Neural progenitor cell (in vitro differentiated cells): ENCODE results near the gene RAI14. TPM values are rescaled to one million over a fixed set of nuclear protein-coding genes. Genes with fewer than 3 reads are reported as not detected.

ENCODE experiments used
- DNase-seq: peaks from one replicate; pipeline ENCODE4 v3.0.0-alpha.2; 2016; ENCODE audit warnings: low spot score
- H2AFZ ChIP-seq: fragments of 200-600 bp; sonication (generic); replicated peaks from 2 replicates; pipeline ENCODE4 v1.6.1; 2016; ENCODE audit warnings: antibody characterized with exemption
- H3F3A ChIP-seq: fragments of 200-600 bp; sonication (generic); 2 replicates; pipeline ENCODE4 v1.6.1; 2016; ENCODE audit warnings: antibody characterized with exemption, low read depth
- H3K27ac ChIP-seq: fragments of 200-600 bp; sonication (generic); 2 replicates; pipeline ENCODE4 v1.5.1; 2016; ENCODE audit warnings: mild to moderate bottlenecking
- H3K27me3 ChIP-seq: fragments of 200-600 bp; sonication (generic); 2 replicates; pipeline ENCODE4 v1.6.1; 2016; ENCODE audit warnings: mild to moderate bottlenecking, moderate library complexity
- H3K36me3 ChIP-seq: fragments of 200-600 bp; sonication (generic); 2 replicates; pipeline ENCODE4 v1.5.1; 2016
- H3K4me1 ChIP-seq: fragments of 200-600 bp; sonication (generic); 2 replicates; pipeline ENCODE4 v1.6.1; 2016; ENCODE audit warnings: mixed run types
- H3K4me2 ChIP-seq: fragments of 200-600 bp; sonication (generic); 2 replicates; pipeline ENCODE4 v1.6.1; 2016
- H3K4me3 ChIP-seq: fragments of 200-600 bp; sonication (generic); 2 replicates; pipeline ENCODE4 v1.5.1; 2016
- H3K79me2 ChIP-seq: fragments of 200-600 bp; sonication (generic); 2 replicates; pipeline ENCODE4 v1.6.1; 2016; ENCODE audit warnings: low read depth
- H3K9ac ChIP-seq: fragments of 200-600 bp; sonication (generic); 2 replicates; pipeline ENCODE4 v1.6.1; 2016
- H3K9me3 ChIP-seq: fragments of 200-600 bp; sonication (generic); 2 replicates; pipeline ENCODE4 v1.5.1; 2016; ENCODE audit warnings: low read depth
- H4K20me1 ChIP-seq: fragments of 200-600 bp; sonication (generic); 2 replicates; pipeline ENCODE4 v1.6.1; 2016; ENCODE audit warnings: low read depth
- H3K27ac Mint-ChIP-seq: 3 replicates; pipeline ENCODE4 v1.8.0; 2021; ENCODE audit warnings: mixed read lengths
- H3K27me3 Mint-ChIP-seq: 2 replicates; pipeline ENCODE4 v1.8.0; 2022; ENCODE audit warnings: low read depth, mild to moderate bottlenecking, inconsistent platforms, moderate library complexity, mixed read lengths; ENCODE audit not compliant: insufficient read depth
- H3K36me3 Mint-ChIP-seq: 3 replicates; pipeline ENCODE4 v1.8.0; 2021; ENCODE audit warnings: mixed read lengths
- H3K4me1 Mint-ChIP-seq: 3 replicates; pipeline ENCODE4 v1.8.0; 2021; ENCODE audit warnings: mixed read lengths
- H3K4me3 Mint-ChIP-seq: 3 replicates; pipeline ENCODE4 v1.8.0; 2021; ENCODE audit warnings: mild to moderate bottlenecking, moderate library complexity, mixed read lengths
- H3K9me3 Mint-ChIP-seq: 3 replicates; pipeline ENCODE4 v1.8.0; 2020; ENCODE audit warnings: mixed read lengths
- CTCF ChIP-seq: fragments of 200-600 bp; sonication (generic); IDR thresholded peaks from 2 replicates; pipeline ENCODE4 v1.5.1; 2017; ENCODE audit warnings: antibody characterized with exemption, mild to moderate bottlenecking
- EZH2 ChIP-seq: fragments of 200-600 bp; sonication (generic); IDR thresholded peaks from 2 replicates; pipeline ENCODE4 v1.6.1; 2017; ENCODE audit warnings: antibody characterized with exemption, mild to moderate bottlenecking, moderate library complexity
- EZH2phosphoT487 ChIP-seq: fragments of 200-600 bp; sonication (generic); IDR thresholded peaks from 2 replicates; pipeline ENCODE4 v1.6.1; 2017; ENCODE audit warnings: antibody characterized with exemption
- total RNA-seq: library from RNA; depleted of rRNA; stranded (reverse); fragments of >200 nt; gene quantifications from 2 replicates; pipeline ENCODE4 v1.2.3, GENCODE V29; 2015; ENCODE audit warnings: low replicate concordance

The RAI14 gene
- total RNA-seq, 1 donor from 2014 or later, result 54.6 TPM

DNA sequence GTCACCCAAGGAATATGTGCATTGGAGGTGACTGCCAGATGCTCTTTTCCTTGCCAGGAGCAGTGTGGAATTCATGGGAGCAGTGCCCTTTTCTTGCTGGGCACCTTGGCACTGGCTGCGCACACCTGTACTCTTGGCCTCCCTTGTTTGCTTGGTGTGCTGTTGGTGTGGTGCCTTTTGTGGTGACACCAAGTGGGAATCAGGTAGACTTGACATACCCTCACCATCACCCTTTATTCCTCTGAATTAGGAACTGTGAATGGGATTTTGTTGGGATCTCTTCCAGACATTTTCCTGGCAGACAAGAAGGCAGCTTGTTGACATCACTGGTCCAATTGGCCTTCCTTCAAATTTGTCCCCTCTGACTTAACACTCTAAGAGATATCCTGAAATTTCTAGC, 82.3 kb downstream of the RAI14 start:
- peaks cover 3% of the 10 kb centered on the region for H3K4me1 Mint-ChIP-seq
- no peak overlapping the region for H3K27ac Mint-ChIP-seq
- Histone ChIP-seq H2AFZ (no peak overlapping the region), H3K79me2 (peaks cover 69% of the 10 kb centered on the region), H3F3A (no peaks in the 10 kb centered on the region), H3K36me3 (no peaks in the 10 kb centered on the region), H3K27me3 (no peaks in the 10 kb centered on the region), H3K9ac (no peak overlapping the region), H3K4me2 (no peak overlapping the region), H3K27ac (no peak overlapping the region), H3K9me3 (no peaks in the 10 kb centered on the region), H3K4me3 (no peak overlapping the region), H4K20me1 (no peaks in the 10 kb centered on the region), H3K4me1 (peaks cover 6% of the 10 kb centered on the region)
- H3K9me3 Mint-ChIP-seq, result peaks cover 5% of the 10 kb centered on the region
- no peak for DNase-seq
- H3K27me3 Mint-ChIP-seq, result peaks cover 2% of the 10 kb centered on the region
- TF ChIP-seq EZH2 (no peak), EZH2phosphoT487 (no peak), CTCF (no peak)
- H3K4me3 Mint-ChIP-seq, result no peak overlapping the region
- H3K36me3 Mint-ChIP-seq, result peaks cover 21% of the 10 kb centered on the region

DNA sequence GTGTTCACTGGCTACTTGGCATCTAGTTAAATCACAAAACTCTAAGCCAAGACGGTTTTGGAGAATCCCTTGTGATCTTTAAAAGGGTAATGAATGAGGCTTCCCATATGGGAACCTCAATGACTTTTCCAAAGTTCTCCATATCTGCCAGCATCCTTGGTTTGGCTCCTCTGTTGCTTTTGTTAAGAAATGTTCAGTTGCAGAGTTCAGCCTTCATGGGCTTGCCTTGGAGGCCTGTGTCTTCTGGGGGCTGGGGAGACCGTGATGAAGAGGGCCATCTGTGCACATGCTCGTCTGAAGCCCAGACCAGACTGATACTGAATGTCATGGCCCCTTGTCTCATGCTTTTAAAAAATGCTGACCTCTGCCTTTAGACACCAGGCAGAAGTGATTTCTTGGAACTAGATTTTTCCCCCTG, 84.3 kb downstream of the RAI14 start:
- Mint-ChIP-seq H3K4me3 (no peak overlapping the region), H3K27me3 (peaks cover 2% of the 10 kb centered on the region), H3K9me3 (peaks cover 5% of the 10 kb centered on the region), H3K27ac (no peak overlapping the region), H3K4me1 (peaks cover 3% of the 10 kb centered on the region), H3K36me3 (peaks cover 22% of the 10 kb centered on the region)
- H3K27me3 ChIP-seq, result no peaks in the 10 kb centered on the region
- no peaks in the 10 kb centered on the region for H3K36me3 ChIP-seq
- H3K4me2 ChIP-seq, result no peak overlapping the region
- no peaks in the 10 kb centered on the region for H4K20me1 ChIP-seq
- H3K4me3 ChIP-seq, result no peak overlapping the region
- TF ChIP-seq CTCF (no peak), EZH2 (no peak), EZH2phosphoT487 (no peak)
- DNase-seq, result no peak
- no peak overlapping the region for H3K9ac ChIP-seq
- H3K4me1 ChIP-seq, result no peaks in the 10 kb centered on the region
- peaks cover 54% of the 10 kb centered on the region for H3K79me2 ChIP-seq
- H3K27ac ChIP-seq, result no peak overlapping the region
- no peaks in the 10 kb centered on the region for H3F3A ChIP-seq
- no peaks in the 10 kb centered on the region for H3K9me3 ChIP-seq
- no peak overlapping the region for H2AFZ ChIP-seq

DNA sequence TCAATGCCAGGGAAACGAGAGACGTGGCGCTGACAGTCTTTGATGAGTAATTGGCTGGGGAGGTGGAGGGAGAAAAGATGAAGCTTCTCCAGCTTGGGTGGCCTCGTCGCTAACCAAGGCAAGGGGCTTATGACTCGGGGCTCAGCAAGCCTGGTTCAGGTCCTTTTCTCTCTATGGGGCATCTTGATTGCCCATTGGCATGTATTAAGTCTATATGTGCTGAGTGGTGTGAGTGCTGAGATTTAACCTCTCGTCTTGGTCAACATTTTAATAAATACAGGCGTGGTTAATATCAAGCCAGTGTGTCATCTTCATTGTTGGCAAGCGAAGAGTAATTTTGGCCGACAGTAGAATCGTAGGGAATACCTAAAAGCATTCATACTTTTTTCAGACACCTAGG, 85.9 kb downstream of the RAI14 start:
- no peaks in the 10 kb centered on the region for H3K27me3 Mint-ChIP-seq
- Histone ChIP-seq H3K4me2 (no peak overlapping the region), H3K9ac (no peak overlapping the region), H2AFZ (no peak overlapping the region), H3K27ac (no peak overlapping the region), H3K4me3 (no peak overlapping the region), H3K4me1 (no peaks in the 10 kb centered on the region), H3K9me3 (no peaks in the 10 kb centered on the region), H4K20me1 (no peaks in the 10 kb centered on the region), H3K27me3 (no peaks in the 10 kb centered on the region), H3F3A (no peaks in the 10 kb centered on the region), H3K79me2 (peaks cover 50% of the 10 kb centered on the region), H3K36me3 (no peaks in the 10 kb centered on the region)
- H3K4me1 Mint-ChIP-seq, result peaks cover 3% of the 10 kb centered on the region
- TF ChIP-seq CTCF, result no peak
- no peak for TF ChIP-seq EZH2phosphoT487
- TF ChIP-seq EZH2, result no peak
- peaks cover 7% of the 10 kb centered on the region for H3K9me3 Mint-ChIP-seq
- H3K4me3 Mint-ChIP-seq, result no peak overlapping the region
- peaks cover 32% of the 10 kb centered on the region for H3K36me3 Mint-ChIP-seq
- no peak for DNase-seq
- no peak overlapping the region for H3K27ac Mint-ChIP-seq

DNA sequence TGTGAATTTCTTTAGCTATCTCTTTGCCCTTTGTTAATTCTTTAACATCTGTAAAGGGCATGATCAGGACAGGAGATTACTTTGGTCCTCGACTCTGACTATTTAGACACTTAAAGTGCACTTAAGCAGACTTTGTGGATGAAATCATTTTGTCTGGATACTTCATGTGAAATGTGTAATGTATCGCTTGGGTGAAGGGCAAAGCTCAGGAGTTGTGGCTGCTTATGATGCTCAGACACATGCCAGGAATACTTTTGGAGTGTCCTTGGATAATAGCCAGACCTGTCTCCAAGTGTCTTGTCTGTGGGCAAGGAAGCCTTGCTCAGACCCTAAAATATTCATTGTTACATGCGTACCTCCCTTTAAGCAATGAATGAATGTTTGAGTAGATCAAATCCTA, 87.8 kb downstream of the RAI14 start:
- Mint-ChIP-seq H3K27me3 (no peaks in the 10 kb centered on the region), H3K27ac (no peak overlapping the region), H3K36me3 (peaks cover 32% of the 10 kb centered on the region), H3K4me1 (peaks cover 3% of the 10 kb centered on the region), H3K9me3 (peaks cover 7% of the 10 kb centered on the region), H3K4me3 (no peak overlapping the region)
- no peak overlapping the region for H3K4me3 ChIP-seq
- TF ChIP-seq CTCF (no peak), EZH2 (no peak), EZH2phosphoT487 (no peak)
- no peaks in the 10 kb centered on the region for H4K20me1 ChIP-seq
- H3K9me3 ChIP-seq, result no peaks in the 10 kb centered on the region
- no peak overlapping the region for H3K9ac ChIP-seq
- no peak overlapping the region for H3K27ac ChIP-seq
- H3F3A ChIP-seq, result no peaks in the 10 kb centered on the region
- H2AFZ ChIP-seq, result no peak overlapping the region
- peaks cover 44% of the 10 kb centered on the region for H3K79me2 ChIP-seq
- DNase-seq, result no peak
- no peaks in the 10 kb centered on the region for H3K36me3 ChIP-seq
- H3K27me3 ChIP-seq, result no peaks in the 10 kb centered on the region
- H3K4me2 ChIP-seq, result no peak overlapping the region
- H3K4me1 ChIP-seq, result no peaks in the 10 kb centered on the region
